OCI-LY1 (cell line): ENCODE data around the gene WASHC2A.

Source experiments
- CTCF ChIP-seq: fragments of 200-600 bp; sonication (generic), shearing (Covaris generic); IDR thresholded peaks from 2 replicates; pipeline ENCODE4 v1.5.1; 2017; ENCODE audit warnings: mild to moderate bottlenecking, antibody characterized with exemption, low read length, moderate library complexity, mixed read lengths
- EZH2 ChIP-seq: fragments of 200-600 bp; sonication (generic), shearing (Covaris generic); IDR thresholded peaks from 2 replicates; pipeline ENCODE4 v1.8.0; 2017; ENCODE audit warnings: borderline replicate concordance, mixed run types, mild to moderate bottlenecking, antibody characterized with exemption, low read length, moderate library complexity, mixed read lengths

- TF ChIP-seq CTCF (no peak), EZH2 (no peak)
Observed at GRCh38 chr10:50152792-50153272, 85.1 kb downstream of the WASHC2A start.
